ENCODE measurements around the gene RELN.

RELN gene

DNA sequence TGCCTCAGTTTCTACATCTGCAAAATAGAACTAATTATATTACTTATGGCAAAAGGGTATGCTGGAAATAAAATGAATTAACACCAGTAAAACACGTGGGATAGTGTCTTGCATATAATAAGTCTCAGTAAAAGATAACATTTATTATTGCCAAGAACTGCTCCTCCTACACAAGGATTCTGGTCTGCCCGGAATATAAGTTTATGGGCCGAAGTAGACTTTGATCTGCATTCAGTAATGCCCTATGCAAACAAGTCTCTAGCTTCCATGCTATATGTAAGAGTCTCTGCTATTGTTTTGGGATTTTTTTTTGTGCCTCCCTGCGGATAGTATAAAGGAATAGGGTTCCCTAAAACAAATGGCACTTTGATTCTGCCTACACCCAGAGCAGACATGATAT is 417.9 kb downstream of the RELN start:
- no peak for DNase-seq (ENCODE audit: low read depth, low spot score)

DNA sequence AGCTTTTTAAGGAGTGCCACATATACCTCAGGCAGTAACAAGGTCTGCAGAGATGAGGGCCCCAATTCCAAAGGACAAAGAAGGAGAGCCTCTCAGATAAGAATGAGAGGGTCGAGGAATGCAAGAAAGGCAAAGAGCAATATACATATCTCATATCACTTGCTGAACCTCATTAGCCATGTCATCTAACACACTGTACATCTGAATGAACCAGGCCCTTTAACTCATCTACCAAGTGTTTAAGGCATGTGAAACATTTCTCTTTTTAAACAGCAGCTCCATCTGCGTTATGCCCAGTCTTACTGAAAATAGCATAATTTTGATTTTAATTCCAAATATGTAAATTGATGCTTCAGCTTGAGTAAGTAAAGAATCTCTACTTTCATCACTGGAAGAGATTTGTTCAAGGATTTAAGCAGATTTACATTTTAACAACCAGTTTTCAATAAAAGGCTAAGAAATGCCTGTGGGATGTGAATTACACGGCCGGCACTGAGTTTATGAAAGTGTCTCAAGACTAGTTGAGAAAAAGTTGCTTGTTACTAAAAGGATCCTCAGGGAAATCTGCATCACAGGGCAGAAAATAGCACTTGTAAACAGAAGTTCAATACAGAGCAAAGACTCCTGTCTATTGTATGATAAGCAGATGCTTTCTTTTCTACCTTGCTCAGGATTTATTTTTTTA is 419.7 kb downstream of the RELN start:
- DNase-seq (ENCODE audit: low read depth, low spot score): no peak

GRCh38 chr7:103564416-103564815 is 425.0 kb downstream of the RELN start:
- no peak for DNase-seq (ENCODE audit: low read depth, low spot score)

DNA sequence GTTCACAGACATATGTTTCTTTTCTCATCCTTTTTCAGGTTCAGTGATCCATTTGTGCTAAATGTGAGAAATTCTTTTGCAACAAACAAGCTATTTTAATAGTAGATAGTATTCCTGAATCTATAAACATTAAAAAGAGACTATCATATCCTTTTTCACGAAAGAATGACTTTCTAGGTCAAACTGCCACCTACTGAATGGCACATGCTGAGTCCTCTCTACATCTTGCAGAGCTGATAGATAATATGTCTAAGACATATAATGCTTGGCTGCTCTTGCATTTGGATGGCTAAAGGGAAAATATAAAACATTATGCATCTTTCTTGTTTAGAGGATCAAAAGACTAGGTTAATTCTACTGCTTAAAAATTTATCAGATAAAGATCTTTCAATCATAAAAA is 429.3 kb downstream of the RELN start:
- no peak for DNase-seq (ENCODE audit: low read depth, low spot score)

GRCh38 chr7:103551016-103551415 is 438.4 kb downstream of the RELN start:
- DNase-seq (ENCODE audit: low read depth, low spot score): no peak

- DNase-seq (ENCODE audit: low read depth, low spot score): no peak
These were observed 439.7 kb downstream of the RELN start for GRCh38 chr7:103549786-103550185.

DNA sequence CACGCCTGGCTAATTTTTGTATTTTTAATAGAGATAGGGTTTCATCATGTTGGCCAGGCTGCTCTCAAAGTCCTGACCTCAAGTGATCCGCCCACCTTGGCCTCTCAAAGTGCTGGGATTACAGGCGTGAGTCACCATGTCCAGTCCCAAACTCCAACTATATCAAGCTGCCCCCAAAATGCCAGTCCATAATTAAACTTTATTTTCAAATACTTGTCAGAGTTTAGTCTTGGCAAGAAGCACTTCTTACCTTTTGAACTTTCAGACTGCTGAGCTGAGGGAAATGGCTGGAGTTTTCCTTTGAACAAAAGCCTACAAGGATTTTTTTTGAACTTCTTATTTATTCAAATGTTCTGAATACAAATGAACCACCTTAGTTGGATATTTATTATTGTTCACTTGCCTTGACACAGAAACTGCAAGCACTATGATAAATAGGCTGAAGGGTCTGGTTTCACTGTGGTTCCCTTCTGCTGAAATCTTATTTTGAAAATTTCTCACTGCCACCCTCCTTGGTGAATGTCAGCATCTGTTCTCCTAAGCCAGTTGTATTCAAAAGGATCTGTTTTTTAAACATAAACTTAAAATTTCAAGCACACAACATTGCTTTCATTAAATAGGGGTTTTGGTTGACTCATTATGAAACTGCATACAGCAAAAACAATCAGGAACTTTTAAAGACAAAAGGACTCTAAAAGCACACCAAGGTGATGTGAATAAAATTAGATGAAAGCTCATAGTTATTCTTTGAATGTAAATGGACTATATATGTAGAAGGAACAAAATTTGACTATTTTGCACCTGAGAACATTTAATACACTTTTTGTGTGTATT is 441.8 kb downstream of the RELN start:
- no peak for DNase-seq (ENCODE audit: low read depth, low spot score)

DNA sequence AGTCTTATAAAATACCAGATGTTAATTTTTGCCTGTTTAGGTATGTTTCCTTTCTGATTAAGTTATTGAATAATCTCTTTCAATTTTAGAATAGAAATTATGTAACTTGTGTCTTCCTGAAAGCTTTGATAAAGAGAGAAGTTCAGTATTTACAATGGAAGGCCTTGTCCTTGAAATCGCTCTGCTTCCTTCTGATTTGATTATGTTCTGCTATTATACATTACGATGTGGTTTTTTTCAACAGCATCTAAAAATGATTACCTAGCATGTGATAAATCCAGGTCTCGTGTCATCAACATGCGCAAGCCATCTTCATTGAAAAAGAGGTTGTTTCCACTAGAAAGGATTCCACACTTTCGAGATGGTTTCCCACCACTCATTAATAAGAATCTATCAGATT is 447.0 kb downstream of the RELN start:
- no peak for DNase-seq (ENCODE audit: low read depth, low spot score)

- DNase-seq (ENCODE audit: low read depth, low spot score): no peak
These were observed 447.5 kb downstream of the RELN start for GRCh38 chr7:103541947-103542346.

- no peak for DNase-seq (ENCODE audit: low read depth, low spot score)
These were observed 448.4 kb downstream of the RELN start for GRCh38 chr7:103541026-103541425.

DNA sequence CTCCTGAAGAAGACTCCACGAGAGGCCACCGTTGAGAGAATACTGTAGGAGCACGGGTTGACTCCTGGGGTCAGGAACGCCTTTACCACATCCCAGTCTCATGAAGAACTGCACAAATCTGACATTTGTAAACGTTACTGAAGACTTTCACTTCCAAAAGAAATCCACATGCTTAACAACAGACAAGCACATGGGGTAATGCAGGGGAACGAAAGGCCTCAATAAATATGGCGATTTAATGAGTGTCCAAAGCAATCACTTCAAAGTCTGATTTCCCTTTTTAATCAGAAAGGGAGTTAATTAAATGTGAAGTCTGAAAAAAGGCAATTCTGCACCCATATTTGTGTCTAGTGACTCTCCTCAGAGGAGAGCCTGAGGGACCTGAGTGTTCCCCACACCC is 449.1 kb downstream of the RELN start:
- DNase-seq (ENCODE audit: low read depth, low spot score): no peak

DNA sequence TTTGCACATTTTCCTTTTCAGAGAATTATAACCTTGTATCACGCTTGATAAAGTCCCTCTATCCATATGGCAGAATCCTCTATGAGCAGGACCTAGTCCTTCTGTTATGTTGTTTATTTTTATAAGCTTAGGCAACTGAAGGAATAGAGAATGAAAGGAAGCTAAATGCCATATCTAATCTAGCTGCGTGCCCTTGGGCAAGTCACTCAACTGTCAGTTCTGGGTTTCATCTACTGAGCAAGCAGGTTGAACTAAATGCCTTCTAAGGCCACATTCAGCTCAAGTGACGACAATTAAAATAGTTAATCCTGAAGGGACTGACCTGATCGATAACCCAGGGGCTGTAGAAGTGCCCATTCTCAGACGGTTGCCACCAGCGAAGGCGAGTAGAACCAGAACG is 449.6 kb downstream of the RELN start:
- DNase-seq (ENCODE audit: low read depth, low spot score): no peak

DNA sequence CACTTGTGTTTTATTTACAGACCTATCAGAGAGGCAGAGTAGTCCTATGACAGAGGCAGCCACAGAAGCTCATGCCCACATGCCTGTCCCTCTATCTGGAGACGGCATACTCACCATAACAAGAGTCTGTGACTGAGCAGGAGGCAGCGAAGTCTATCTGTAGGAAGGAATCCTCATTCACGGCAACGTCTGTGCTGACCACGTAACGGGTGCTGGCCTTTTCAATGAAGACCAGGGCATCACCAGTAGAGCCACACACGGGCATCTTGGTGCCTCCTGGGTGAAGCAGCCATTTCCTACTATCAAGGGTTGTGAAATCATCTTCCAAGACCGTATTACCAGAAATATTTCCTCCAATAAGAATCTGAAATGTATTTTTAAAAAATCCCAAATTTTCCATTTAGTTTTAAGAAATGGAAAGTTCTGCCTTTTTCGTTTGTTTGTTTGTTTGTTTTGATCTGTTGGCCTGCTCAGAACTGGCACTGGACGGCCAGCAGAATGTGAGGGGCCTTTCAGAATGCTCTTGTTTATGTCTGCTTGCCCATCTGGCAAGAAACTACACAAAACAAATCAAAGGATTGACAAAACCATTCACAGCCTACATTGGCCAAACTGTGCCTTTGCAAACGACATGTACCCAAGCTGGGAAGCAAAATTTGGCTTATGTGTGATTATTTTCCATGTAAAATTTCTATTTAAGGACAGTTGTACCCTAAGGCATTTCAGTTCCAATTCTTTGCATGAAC is 450.3 kb downstream of the RELN start:
- DNase-seq (ENCODE audit: low read depth, low spot score): no peak

- no peak for DNase-seq (ENCODE audit: low read depth, low spot score)
These were observed 455.7 kb downstream of the RELN start for GRCh38 chr7:103533761-103534160.

GRCh38 chr7:103532955-103533354 is 456.5 kb downstream of the RELN start:
- no peak for DNase-seq (ENCODE audit: low read depth, low spot score)

DNA sequence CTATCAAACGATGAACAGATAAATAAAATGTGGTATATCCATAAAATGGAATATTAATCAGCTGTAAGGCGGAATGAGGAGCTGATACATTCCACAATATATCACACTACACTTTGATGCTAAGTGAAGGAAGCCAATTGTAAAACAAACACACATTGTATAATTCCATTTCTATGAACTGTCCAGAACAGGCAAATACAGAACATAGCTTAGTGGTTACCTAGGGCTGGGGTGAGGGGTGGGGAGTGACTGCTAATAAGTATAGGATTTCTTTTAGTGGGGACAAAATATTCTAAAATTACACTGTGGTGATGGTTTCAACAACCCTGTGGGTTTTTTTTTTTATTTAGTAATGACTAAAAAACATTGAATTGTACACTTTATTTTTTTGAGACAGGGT is 461.3 kb downstream of the RELN start:
- DNase-seq (ENCODE audit: low read depth, low spot score): no peak

DNA sequence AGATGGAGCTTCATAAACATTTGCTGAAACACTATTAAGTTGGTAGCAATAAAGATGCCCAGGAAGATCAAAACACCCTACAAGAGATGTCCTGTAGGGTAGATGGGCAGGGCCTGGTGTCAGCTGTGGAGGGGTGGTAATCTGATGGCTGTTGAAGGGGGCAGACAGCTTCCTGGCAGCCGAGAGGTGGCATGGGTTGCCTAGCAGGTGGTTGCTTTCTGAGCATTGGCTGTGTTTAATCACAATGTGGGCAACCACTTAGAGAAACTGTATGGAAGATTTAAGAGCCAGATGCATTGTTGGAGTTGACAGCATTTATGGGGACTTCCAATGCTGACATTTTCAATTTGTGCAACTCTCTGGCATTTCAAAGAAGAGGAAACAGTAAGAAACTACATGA is 463.5 kb downstream of the RELN start:
- no peak for DNase-seq (ENCODE audit: low read depth, low spot score)

GRCh38 chr7:103524042-103524907 is 465.2 kb downstream of the RELN start:
- DNase-seq (ENCODE audit: low read depth, low spot score): no peak

- DNase-seq (ENCODE audit: low read depth, low spot score): peak; percentile 8
These were observed 467.5 kb downstream of the RELN start for GRCh38 chr7:103521937-103522336.

- DNase-seq (ENCODE audit: low read depth, low spot score): no peak
These were observed 484.8 kb downstream of the RELN start for GRCh38 chr7:103504505-103505135.

DNA sequence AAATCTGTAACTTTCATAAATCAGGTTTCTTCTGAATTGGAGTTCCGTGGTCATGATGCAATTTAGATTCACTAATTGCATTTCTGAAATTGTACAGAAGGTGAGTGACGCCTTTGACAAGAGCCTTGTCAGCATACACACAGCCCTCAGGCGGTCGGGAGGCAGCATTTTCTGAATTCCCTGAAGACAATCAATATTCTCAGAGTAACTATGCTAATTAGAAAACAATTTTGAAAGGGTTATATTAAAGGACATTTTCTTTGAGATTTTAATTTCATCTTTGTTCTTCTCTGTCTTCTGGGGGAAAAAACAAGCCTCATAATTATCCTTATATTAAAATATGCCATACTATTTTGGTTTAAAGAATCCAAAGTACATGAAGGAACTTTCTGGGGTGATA is 488.3 kb downstream of the RELN start:
- DNase-seq (ENCODE audit: low read depth, low spot score): no peak
